Measurements from ENCODE around the gene ABCA10.

ABCA10 gene

DNA sequence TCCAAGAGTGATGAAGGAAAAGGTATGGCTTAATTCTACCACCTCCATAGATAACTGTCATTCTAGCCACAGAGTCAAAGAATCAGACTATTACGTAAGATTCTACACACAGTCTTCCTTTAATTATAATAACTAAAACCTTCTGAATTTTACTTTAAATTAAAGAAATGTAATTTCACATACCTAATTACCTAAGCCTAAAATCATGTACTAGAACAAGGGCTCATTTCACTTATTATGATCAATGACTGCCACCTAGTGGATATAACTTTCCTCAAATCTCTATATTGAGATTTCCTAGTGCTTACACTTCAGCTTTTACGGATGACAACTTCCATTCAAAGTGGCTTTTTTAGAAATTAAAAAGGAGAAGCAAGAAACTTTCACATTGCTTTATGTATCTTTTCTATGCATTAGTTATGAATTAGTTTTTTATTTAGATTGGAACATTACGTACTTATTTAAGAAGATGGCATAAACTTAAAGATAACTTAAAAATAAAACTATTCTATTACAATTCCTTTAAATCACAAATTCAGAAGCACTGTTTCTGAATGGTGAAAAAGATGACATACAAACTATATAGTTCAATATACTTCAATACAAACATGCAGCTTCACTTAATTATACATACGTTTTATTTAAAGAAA lies 18.2 kb upstream of the ABCA10 start:
- no peaks in the 10 kb centered on the region for H3K4me1 ChIP-seq (ENCODE audit: insufficient read depth, low read length)
- no peak overlapping the region for H3K27ac ChIP-seq (ENCODE audit: low read depth, low read length)
- no peak overlapping the region for H3K9ac ChIP-seq (ENCODE audit: low read length)
- H3K36me3 ChIP-seq (ENCODE audit: insufficient read depth, low read length): no peaks in the 10 kb centered on the region
- no peaks in the 10 kb centered on the region for H3K27me3 ChIP-seq (ENCODE audit: control insufficient read depth in 1 of 2, insufficient read depth in 2 of 2, low read length in 2 of 2)
- no peak overlapping the region for H3K4me3 ChIP-seq (ENCODE audit: low read depth in 1 of 2, low read length in 2 of 2)
- H3K9me3 ChIP-seq (ENCODE audit: low read length): no peaks in the 10 kb centered on the region

DNA sequence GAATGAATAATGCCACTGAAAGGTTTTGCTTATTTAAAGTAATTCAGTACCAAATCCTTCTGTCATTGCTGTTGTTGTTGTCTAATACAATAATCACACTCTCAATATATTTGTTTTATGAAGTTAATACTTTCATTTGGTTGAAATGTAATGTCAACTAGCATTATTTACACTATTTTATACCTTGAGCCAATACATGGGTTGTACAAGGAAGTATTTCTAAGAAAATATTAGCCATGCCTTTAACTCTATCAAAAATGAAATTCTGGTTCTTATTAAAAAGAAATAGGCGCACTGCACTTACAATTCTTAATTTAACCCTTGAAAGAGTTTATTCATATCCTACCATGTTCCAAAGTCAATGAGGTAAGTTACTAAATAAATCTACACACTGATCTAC lies 17.6 kb upstream of the ABCA10 start:
- Histone ChIP-seq H3K4me1 (ENCODE audit: insufficient read depth, low read length) (no peaks in the 10 kb centered on the region), H3K9ac (ENCODE audit: low read length) (no peak overlapping the region), H3K36me3 (ENCODE audit: insufficient read depth, low read length) (no peaks in the 10 kb centered on the region), H3K4me3 (ENCODE audit: low read depth in 1 of 2, low read length in 2 of 2) (no peak overlapping the region), H3K27ac (ENCODE audit: low read depth, low read length) (no peak overlapping the region), H3K9me3 (ENCODE audit: low read length) (no peaks in the 10 kb centered on the region), H3K27me3 (ENCODE audit: control insufficient read depth in 1 of 2, insufficient read depth in 2 of 2, low read length in 2 of 2) (no peaks in the 10 kb centered on the region)

DNA sequence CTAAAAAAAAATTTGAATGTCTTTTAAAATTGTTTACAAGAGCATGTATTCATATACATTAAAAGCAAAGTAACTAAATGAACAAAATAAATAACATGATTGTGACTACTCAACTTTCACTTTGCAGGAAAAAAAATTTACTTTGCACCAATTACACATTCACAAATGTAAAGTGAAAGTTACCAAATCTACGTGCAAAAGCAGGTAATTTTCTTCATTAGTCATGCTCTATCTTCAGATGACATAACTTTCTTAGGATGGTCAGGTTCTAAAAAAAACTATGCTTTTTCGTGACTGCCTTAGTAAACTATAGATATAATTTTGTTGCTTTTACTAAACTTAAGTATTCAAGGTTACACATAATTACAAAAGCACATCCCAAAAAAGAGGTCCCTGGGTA lies 17.0 kb upstream of the ABCA10 start:
- Histone ChIP-seq H3K27ac (ENCODE audit: low read depth, low read length) (no peak overlapping the region), H3K9me3 (ENCODE audit: low read length) (no peaks in the 10 kb centered on the region)

DNA sequence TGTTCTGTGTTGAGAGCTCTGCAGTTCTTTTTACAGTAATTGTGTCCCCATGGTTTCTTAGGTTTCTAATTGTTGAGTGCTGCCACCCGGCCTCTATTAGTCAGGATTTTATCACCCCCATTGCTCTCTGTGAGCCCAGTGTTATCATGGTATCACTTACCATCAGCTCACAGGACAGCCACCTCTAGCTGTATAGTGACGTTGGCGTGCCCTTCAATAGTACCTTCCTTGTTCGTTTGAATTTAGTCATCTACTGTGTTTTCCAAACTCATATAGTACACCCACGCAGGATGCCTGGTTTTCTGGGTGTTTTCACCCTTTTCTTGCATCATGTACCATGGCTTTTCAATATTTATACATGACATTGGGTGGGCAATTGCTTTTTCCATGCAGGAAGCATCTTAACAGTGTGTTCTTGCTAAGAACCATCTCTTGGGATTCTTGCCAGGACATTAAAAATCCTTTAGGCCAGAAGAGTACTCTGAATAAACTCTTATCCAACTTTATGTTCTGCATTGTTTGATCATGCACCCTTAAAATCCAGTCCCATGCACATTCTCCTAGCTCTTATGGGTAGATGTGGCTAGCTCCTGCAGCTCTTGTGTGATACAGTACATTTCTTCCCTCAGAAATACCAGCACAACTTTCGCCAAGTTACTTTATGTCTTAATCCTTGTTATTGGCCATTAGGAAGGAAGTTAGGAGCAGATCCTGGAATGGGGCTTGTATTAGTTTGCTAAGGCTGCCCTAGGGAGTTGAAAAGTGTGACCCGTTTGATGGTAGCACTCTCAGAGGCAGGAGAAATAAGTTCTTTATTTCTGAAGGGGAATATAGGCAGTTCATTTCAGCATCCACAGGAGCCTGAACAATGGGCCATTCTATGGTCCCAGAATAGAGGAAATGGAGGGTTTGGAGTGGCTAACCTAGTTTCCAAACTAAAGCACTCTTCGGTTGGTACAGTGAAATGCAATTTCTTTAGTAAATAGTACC lies 11.3 kb upstream of the ABCA10 start:
- Histone ChIP-seq H3K9me3 (ENCODE audit: low read length) (no peaks in the 10 kb centered on the region), H3K4me3 (ENCODE audit: low read depth in 1 of 2, low read length in 2 of 2) (no peak overlapping the region), H3K27ac (ENCODE audit: low read depth, low read length) (no peak overlapping the region), H3K27me3 (ENCODE audit: control insufficient read depth in 1 of 2, insufficient read depth in 2 of 2, low read length in 2 of 2) (no peaks in the 10 kb centered on the region), H3K9ac (ENCODE audit: low read length) (no peak overlapping the region), H3K36me3 (ENCODE audit: insufficient read depth, low read length) (no peaks in the 10 kb centered on the region), H3K4me1 (ENCODE audit: insufficient read depth, low read length) (peaks cover 6% of the 10 kb centered on the region)

More for the DNA sequence above, 17.0 kb upstream of the ABCA10 start:
- H3K9ac ChIP-seq (ENCODE audit: low read length): no peak overlapping the region
- no peaks in the 10 kb centered on the region for H3K36me3 ChIP-seq (ENCODE audit: insufficient read depth, low read length)
- no peak overlapping the region for H3K4me3 ChIP-seq (ENCODE audit: low read depth in 1 of 2, low read length in 2 of 2)
- H3K4me1 ChIP-seq (ENCODE audit: insufficient read depth, low read length): no peaks in the 10 kb centered on the region
- no peaks in the 10 kb centered on the region for H3K27me3 ChIP-seq (ENCODE audit: control insufficient read depth in 1 of 2, insufficient read depth in 2 of 2, low read length in 2 of 2)

DNA sequence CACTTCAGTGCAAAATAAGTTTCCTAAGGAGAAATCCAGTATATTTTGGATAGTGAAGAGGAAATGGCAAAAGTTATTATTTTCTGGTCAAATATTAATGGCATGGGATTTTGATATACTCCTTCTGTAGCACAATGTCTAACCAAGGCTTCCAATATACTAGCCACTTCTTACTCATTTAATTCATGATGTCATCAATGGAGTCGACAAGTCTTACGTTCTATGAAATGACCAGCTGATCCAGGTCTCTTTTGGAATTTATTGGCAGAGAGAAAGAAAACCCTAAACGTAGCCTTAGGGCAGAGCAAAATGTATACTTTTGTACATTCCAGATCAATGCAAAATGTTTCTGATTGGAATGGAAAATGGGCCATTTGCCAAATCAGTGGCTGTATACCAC lies 8.3 kb upstream of the ABCA10 start:
- Histone ChIP-seq H3K27me3 (ENCODE audit: control insufficient read depth in 1 of 2, insufficient read depth in 2 of 2, low read length in 2 of 2) (no peaks in the 10 kb centered on the region), H3K4me1 (ENCODE audit: insufficient read depth, low read length) (peaks cover 6% of the 10 kb centered on the region), H3K9me3 (ENCODE audit: low read length) (peaks cover 7% of the 10 kb centered on the region), H3K4me3 (ENCODE audit: low read depth in 1 of 2, low read length in 2 of 2) (no peak overlapping the region), H3K27ac (ENCODE audit: low read depth, low read length) (no peak overlapping the region), H3K36me3 (ENCODE audit: insufficient read depth, low read length) (no peaks in the 10 kb centered on the region), H3K9ac (ENCODE audit: low read length) (no peak overlapping the region)

DNA sequence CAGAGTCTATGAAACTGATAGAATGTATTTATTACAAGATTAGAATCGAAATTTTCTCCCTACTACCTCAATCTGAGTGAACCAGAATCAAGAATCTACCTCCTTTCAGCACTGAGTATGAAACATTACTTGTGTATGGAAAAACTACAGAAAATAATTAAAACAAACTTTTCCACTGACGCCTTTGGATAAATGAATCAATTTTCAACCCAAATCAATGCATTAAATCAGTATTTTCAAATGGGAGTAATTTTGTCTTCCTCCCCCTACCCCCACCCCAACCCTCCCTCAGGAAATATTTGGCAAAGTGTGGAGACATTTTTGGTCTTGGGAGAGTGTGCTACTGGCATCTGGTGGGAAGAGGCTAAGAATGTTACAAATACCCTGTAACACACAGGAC lies 7.8 kb upstream of the ABCA10 start:
- peaks cover 7% of the 10 kb centered on the region for H3K9me3 ChIP-seq (ENCODE audit: low read length)
- no peak overlapping the region for H3K27ac ChIP-seq (ENCODE audit: low read depth, low read length)
- no peak overlapping the region for H3K9ac ChIP-seq (ENCODE audit: low read length)
- no peaks in the 10 kb centered on the region for H3K36me3 ChIP-seq (ENCODE audit: insufficient read depth, low read length)
- H3K4me1 ChIP-seq (ENCODE audit: insufficient read depth, low read length): peaks cover 6% of the 10 kb centered on the region
- H3K27me3 ChIP-seq (ENCODE audit: control insufficient read depth in 1 of 2, insufficient read depth in 2 of 2, low read length in 2 of 2): no peaks in the 10 kb centered on the region
- H3K4me3 ChIP-seq (ENCODE audit: low read depth in 1 of 2, low read length in 2 of 2): no peak overlapping the region

DNA sequence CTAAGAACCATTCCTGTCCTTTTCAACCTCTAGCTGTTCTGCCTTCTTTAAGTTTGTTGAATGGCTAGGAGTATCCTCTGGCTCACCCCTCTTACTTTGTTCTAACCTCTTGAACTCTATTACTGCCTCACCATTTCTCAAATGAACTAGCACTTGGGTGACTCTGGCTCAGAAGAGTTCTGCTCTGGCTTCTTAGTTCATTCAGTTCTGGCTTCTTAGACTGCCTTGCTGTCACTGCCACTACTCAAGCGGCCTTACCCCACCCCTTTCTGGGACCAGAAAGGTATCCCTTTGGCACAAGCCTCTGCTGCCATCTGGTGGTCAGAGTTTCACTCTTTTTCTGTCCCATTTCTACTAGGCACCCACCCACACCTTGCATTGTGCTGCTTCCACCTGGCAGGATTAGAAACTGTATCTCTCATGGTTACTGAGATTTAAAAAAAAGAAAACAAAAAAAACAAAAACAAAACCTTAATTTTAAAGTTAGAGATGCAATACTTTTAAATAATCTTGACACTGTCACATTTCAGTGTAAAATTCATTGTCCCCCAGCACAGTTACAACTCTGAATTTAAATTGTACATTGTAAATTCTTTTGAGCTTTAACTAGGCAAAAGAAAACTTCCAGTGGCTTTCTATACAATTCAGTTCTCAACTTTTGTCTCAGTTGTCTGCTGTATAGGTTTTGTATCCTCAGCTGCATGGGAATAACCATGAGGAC lies 6.9 kb upstream of the ABCA10 start:
- Histone ChIP-seq H3K27ac (ENCODE audit: low read depth, low read length) (no peak overlapping the region), H3K9ac (ENCODE audit: low read length) (no peak overlapping the region), H3K9me3 (ENCODE audit: low read length) (peaks cover 7% of the 10 kb centered on the region), H3K27me3 (ENCODE audit: control insufficient read depth in 1 of 2, insufficient read depth in 2 of 2, low read length in 2 of 2) (no peaks in the 10 kb centered on the region), H3K4me3 (ENCODE audit: low read depth in 1 of 2, low read length in 2 of 2) (no peak overlapping the region), H3K4me1 (ENCODE audit: insufficient read depth, low read length) (peaks cover 6% of the 10 kb centered on the region), H3K36me3 (ENCODE audit: insufficient read depth, low read length) (no peaks in the 10 kb centered on the region)

DNA sequence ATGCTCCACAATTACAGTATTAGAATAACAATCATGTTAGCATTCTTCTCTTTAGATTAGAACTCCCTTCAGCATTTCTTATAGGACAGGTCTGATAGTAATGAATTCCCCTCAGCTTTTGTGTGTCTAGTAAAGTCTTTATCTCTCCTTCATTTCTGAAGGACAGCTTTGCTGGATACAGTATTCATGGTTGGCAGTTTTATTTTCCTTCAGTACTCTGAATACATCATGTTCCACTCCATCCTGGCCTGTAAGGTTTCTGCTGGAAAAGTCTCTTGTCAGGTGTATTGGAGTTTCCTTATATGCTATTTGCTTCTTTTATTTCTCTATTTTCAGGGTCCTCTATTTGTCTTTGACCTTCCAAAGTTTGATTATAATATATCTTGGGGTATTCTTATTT lies 4.0 kb upstream of the ABCA10 start:
- Histone ChIP-seq H3K27me3 (ENCODE audit: control insufficient read depth in 1 of 2, insufficient read depth in 2 of 2, low read length in 2 of 2) (no peaks in the 10 kb centered on the region), H3K4me3 (ENCODE audit: low read depth in 1 of 2, low read length in 2 of 2) (no peak overlapping the region), H3K4me1 (ENCODE audit: insufficient read depth, low read length) (peaks cover 6% of the 10 kb centered on the region), H3K36me3 (ENCODE audit: insufficient read depth, low read length) (no peaks in the 10 kb centered on the region), H3K27ac (ENCODE audit: low read depth, low read length) (no peak overlapping the region), H3K9ac (ENCODE audit: low read length) (no peak overlapping the region), H3K9me3 (ENCODE audit: low read length) (peaks cover 7% of the 10 kb centered on the region)

DNA sequence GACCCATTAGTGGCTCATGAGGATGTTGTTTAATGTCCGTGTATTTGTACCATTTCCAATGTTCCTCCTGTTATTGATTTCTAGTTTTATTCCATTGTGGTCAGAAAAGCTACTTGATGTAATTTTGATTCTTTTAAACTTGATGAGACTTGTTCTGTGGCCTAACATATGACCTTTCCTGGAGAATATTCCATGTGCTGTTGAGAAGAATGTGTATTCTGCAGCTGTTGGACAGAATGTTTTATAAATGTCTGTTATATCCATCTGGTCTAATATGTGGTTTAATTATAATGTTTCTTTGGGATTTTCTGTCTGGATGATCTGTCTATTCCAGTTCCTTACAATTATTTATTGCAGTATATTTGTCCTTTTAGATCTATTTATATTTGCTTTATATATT lies 2.9 kb upstream of the ABCA10 start:
- Histone ChIP-seq H3K9ac (ENCODE audit: low read length) (no peak overlapping the region), H3K4me3 (ENCODE audit: low read depth in 1 of 2, low read length in 2 of 2) (no peak overlapping the region), H3K4me1 (ENCODE audit: insufficient read depth, low read length) (peaks cover 6% of the 10 kb centered on the region), H3K27me3 (ENCODE audit: control insufficient read depth in 1 of 2, insufficient read depth in 2 of 2, low read length in 2 of 2) (no peaks in the 10 kb centered on the region), H3K27ac (ENCODE audit: low read depth, low read length) (no peak overlapping the region), H3K36me3 (ENCODE audit: insufficient read depth, low read length) (no peaks in the 10 kb centered on the region), H3K9me3 (ENCODE audit: low read length) (peaks cover 7% of the 10 kb centered on the region)

DNA sequence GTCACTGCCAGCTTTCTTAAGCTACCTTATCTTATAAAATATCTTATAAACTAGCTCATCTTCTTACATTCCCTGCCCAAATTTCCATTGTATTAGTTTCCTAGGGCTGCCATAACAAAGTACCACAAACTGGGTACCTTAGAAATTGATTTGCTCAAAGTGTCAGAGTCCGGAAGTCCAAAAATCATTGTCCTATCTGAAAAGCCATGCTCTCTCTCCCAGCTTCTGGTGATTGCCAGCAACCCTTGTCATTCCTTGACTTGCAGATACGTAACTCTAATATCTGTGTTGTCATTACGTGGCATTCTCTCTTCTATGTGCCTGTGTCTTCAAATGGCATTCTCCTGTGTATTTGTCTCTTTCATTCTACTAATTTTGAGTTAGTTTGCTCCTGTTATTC lies 2.3 kb upstream of the ABCA10 start:
- Histone ChIP-seq H3K9ac (ENCODE audit: low read length) (no peak overlapping the region), H3K27ac (ENCODE audit: low read depth, low read length) (no peak overlapping the region), H3K9me3 (ENCODE audit: low read length) (peaks cover 7% of the 10 kb centered on the region), H3K4me3 (ENCODE audit: low read depth in 1 of 2, low read length in 2 of 2) (no peak overlapping the region), H3K27me3 (ENCODE audit: control insufficient read depth in 1 of 2, insufficient read depth in 2 of 2, low read length in 2 of 2) (no peaks in the 10 kb centered on the region), H3K36me3 (ENCODE audit: insufficient read depth, low read length) (no peaks in the 10 kb centered on the region), H3K4me1 (ENCODE audit: insufficient read depth, low read length) (peaks cover 6% of the 10 kb centered on the region)

DNA sequence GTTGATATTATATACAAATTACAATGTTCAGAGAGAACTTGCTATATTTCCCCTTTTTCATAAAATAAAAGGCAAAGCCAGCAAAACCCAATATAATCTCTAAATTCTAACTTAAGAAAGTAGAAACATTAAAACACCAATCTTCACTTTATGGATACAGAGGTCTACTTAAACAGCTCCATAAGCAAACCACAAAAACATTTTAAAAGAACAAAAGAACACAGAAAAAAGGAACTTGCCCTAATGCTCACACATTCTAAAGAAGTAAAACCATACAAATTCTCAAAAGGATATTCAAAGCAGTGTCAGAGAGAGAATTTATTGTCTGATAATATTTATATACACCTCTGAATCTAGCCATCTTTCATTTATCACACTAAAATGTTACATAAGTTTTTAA lies 606 bp downstream of the ABCA10 start:
- H3K4me3 ChIP-seq (ENCODE audit: low read depth in 1 of 2, low read length in 2 of 2): no peak overlapping the region
- H3K4me1 ChIP-seq (ENCODE audit: insufficient read depth, low read length): no peaks in the 10 kb centered on the region
- no peaks in the 10 kb centered on the region for H3K36me3 ChIP-seq (ENCODE audit: insufficient read depth, low read length)
- H3K9ac ChIP-seq (ENCODE audit: low read length): no peak overlapping the region
- peaks cover 5% of the 10 kb centered on the region for H3K9me3 ChIP-seq (ENCODE audit: low read length)
- no peaks in the 10 kb centered on the region for H3K27me3 ChIP-seq (ENCODE audit: control insufficient read depth in 1 of 2, insufficient read depth in 2 of 2, low read length in 2 of 2)
- no peak overlapping the region for H3K27ac ChIP-seq (ENCODE audit: low read depth, low read length)
